Upper lobe of right lung (tissue), 1 donor: ENCODE measurements around the gene SLC23A3. TPM values are rescaled to one million over a fixed set of nuclear protein-coding genes. Genes with fewer than 3 reads are reported as not detected.
A peak's percentile ranks its signal among the peaks of the same experiment; 100 is the strongest.

Experiments used
- ATAC-seq: fragments of 200-7000 bp; cut with Tn5 transposase; one replicate; pipeline ENCODE4 v1.9.1; 2020; ENCODE audit warnings: mild to moderate bottlenecking, moderate library complexity
- DNase-seq: peaks from one replicate; pipeline ENCODE4 v3.0.0-alpha.2; 2020
- H3K27ac ChIP-seq: fragments of 200-600 bp; one replicate; pipeline ENCODE4 v1.8.0; 2022
- H3K27me3 ChIP-seq: fragments of 200-600 bp; one replicate; pipeline ENCODE4 v1.8.0; 2022; ENCODE audit warnings: mild to moderate bottlenecking
- H3K36me3 ChIP-seq: fragments of 200-600 bp; one replicate; pipeline ENCODE4 v1.8.0; 2022
- H3K4me1 ChIP-seq: fragments of 200-600 bp; one replicate; pipeline ENCODE4 v1.8.0; 2022
- H3K4me3 ChIP-seq: fragments of 200-600 bp; one replicate; pipeline ENCODE4 v1.8.0; 2022; ENCODE audit warnings: mild to moderate bottlenecking
- H3K9me3 ChIP-seq: fragments of 200-600 bp; one replicate; pipeline ENCODE4 v1.8.0; 2022
- intact Hi-C: fragments of 100-400 bp; cut with DNase I; formaldehyde crosslinking; loops from one replicate; pipeline ENCODE4 v1.11.0; 2022
- total RNA-seq: library from RNA; stranded (reverse); fragmentation: NEBNext Ultra II Directional; extraction: Animal tissue kit (Norgen Biotek cat#: 25700); gene quantifications from one replicate; pipeline ENCODE4 v1.2.1, GENCODE V29; 2021
- TF ChIP-seq, protein P1 (sequence below): fragments of 200-600 bp; IDR thresholded peaks from one replicate; pipeline ENCODE4 v1.8.0; 2022; ENCODE audit warnings: antibody characterized with exemption
- donor health status: DM: no; HTN: yes; CAD: no; lungs with severe emphysema.

The SLC23A3 gene
- total RNA-seq, 1 donor from 2014 or later = 3.1 TPM

GRCh38 chr2:219183151-219183772, 13.4 kb upstream of the SLC23A3 start:
- intact Hi-C loops = no loop called here
- no peak for DNase-seq
- Histone ChIP-seq H3K9me3 (no peaks in the 10 kb centered on the region), H3K36me3 (peaks cover 62% of the 10 kb centered on the region), H3K4me3 (no peak overlapping the region), H3K27me3 (no peaks in the 10 kb centered on the region), H3K27ac (no peak overlapping the region), H3K4me1 (peaks cover 13% of the 10 kb centered on the region)
- no peak for ATAC-seq
- TF ChIP-seq, protein P1, sequence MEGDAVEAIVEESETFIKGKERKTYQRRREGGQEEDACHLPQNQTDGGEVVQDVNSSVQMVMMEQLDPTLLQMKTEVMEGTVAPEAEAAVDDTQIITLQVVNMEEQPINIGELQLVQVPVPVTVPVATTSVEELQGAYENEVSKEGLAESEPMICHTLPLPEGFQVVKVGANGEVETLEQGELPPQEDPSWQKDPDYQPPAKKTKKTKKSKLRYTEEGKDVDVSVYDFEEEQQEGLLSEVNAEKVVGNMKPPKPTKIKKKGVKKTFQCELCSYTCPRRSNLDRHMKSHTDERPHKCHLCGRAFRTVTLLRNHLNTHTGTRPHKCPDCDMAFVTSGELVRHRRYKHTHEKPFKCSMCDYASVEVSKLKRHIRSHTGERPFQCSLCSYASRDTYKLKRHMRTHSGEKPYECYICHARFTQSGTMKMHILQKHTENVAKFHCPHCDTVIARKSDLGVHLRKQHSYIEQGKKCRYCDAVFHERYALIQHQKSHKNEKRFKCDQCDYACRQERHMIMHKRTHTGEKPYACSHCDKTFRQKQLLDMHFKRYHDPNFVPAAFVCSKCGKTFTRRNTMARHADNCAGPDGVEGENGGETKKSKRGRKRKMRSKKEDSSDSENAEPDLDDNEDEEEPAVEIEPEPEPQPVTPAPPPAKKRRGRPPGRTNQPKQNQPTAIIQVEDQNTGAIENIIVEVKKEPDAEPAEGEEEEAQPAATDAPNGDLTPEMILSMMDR = no peak

DNA sequence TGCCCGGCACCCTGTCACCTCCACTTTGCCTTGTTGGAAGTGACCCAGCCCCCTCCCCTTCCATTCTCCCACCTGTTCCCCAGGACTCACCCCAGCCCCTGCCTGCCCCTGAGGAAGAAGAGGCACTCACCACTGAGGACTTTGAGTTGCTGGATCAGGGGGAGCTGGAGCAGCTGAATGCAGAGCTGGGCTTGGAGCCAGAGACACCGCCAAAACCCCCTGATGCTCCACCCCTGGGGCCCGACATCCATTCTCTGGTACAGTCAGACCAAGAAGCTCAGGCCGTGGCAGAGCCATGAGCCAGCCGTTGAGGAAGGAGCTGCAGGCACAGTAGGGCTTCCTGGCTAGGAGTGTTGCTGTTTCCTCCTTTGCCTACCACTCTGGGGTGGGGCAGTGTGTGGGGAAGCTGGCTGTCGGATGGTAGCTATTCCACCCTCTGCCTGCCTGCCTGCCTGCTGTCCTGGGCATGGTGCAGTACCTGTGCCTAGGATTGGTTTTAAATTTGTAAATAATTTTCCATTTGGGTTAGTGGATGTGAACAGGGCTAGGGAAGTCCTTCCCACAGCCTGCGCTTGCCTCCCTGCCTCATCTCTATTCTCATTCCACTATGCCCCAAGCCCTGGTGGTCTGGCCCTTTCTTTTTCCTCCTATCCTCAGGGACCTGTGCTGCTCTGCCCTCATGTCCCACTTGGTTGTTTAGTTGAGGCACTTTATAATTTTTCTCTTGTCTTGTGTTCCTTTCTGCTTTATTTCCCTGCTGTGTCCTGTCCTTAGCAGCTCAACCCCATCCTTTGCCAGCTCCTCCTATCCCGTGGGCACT, 12.7 kb upstream of the SLC23A3 start:
- intact Hi-C loops = no loop called here
- H3K9me3 ChIP-seq = no peaks in the 10 kb centered on the region
- H3K27me3 ChIP-seq = no peaks in the 10 kb centered on the region
- TF ChIP-seq, protein P1 = no peak
- no peak overlapping the region for H3K27ac ChIP-seq
- peaks cover 62% of the 10 kb centered on the region for H3K36me3 ChIP-seq
- peak; percentile 7 for ATAC-seq
- no peak for DNase-seq
- peaks cover 13% of the 10 kb centered on the region for H3K4me1 ChIP-seq
- H3K4me3 ChIP-seq = no peak overlapping the region

- Histone ChIP-seq H3K4me3 (no peak overlapping the region), H3K9me3 (no peaks in the 10 kb centered on the region), H3K27ac (no peak overlapping the region), H3K27me3 (no peaks in the 10 kb centered on the region), H3K36me3 (peaks cover 62% of the 10 kb centered on the region), H3K4me1 (peaks cover 13% of the 10 kb centered on the region)
- TF ChIP-seq, protein P1 = no peak
- no peak for ATAC-seq
- intact Hi-C loops = no loop called here
- no peak for DNase-seq
These were observed 11.7 kb upstream of the SLC23A3 start for GRCh38 chr2:219181531-219181930.

DNA sequence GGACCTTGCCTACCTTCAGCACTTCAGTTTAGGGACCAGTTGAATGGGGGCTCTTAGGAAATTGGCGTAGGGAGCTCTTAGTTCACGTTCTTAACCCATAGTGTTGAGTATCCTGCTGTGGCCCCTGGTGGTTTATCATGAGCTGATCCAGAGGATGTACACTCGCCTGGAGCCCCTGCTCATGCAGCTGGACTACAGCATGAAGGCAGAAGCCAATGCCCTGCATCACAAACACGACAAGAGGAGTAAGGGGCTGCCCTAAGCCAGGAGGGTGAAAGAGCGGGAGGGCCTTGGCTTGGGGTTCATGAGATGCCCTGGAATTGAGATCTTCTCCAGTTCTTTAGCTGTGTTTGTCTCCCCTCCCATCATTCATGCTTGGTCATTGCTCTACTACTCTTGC, 11.1 kb upstream of the SLC23A3 start:
- Histone ChIP-seq H3K27me3 (no peaks in the 10 kb centered on the region), H3K36me3 (peaks cover 62% of the 10 kb centered on the region), H3K27ac (no peak overlapping the region), H3K4me1 (peaks cover 15% of the 10 kb centered on the region), H3K9me3 (no peaks in the 10 kb centered on the region), H3K4me3 (no peak overlapping the region)
- no peak for DNase-seq
- no peak for ATAC-seq
- TF ChIP-seq, protein P1 = no peak
- intact Hi-C loops = no loop called here

DNA sequence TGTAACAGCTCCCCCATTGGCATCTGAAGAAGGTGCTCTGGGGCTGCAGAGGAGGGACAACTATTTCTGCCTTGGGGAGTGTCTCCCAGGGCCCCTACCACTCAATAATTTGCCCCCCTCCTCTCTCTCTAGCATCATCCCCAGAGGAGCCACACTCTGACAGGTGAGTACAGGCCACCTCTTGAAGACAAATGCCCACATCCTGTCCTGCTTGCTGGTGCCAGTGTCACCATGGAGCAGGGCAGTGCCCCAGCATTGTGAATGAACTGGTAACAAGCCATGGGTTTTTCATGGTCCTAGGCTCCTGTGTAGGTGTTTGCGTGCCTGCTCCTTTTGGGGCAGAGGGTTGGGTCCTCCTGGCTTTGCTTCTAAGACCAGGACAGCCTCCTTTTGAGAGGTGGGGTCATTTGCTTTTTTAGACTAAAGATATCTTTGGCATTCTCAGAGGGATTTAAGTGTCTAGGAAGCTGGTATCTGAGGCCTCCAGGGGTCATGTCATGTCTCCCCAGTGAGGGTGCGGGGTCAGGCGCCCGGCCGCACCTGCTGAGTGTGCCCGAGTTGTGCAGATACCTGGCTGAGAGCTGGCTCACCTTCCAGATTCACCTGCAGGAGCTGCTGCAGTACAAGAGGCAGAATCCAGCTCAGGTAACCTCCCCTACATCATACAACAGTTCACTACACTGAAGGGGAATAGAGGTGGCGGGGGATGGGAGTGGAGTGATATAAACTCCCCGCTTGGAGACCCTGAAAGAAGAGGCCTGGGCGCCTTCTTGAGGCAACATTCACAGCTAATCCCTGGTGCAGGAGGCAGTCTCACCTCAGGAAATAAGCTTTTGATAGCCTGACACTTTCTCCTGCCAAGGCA, 10.0 kb upstream of the SLC23A3 start:
- Histone ChIP-seq H3K27me3 (no peaks in the 10 kb centered on the region), H3K27ac (no peak overlapping the region), H3K4me1 (peaks cover 26% of the 10 kb centered on the region), H3K4me3 (peak overlapping the region; percentile 73), H3K9me3 (no peaks in the 10 kb centered on the region), H3K36me3 (peaks cover 62% of the 10 kb centered on the region)
- intact Hi-C loops = loop anchor here (10.0 kb wide), 1 partner anchor 45 kb away; the partner anchor contains the start of genes ANKZF1 and ATG9A
- ATAC-seq (no peak), DNase-seq (no peak)
- TF ChIP-seq, protein P1 = no peak
